Measurements from ENCODE around the gene SLC25A42.

DNA sequence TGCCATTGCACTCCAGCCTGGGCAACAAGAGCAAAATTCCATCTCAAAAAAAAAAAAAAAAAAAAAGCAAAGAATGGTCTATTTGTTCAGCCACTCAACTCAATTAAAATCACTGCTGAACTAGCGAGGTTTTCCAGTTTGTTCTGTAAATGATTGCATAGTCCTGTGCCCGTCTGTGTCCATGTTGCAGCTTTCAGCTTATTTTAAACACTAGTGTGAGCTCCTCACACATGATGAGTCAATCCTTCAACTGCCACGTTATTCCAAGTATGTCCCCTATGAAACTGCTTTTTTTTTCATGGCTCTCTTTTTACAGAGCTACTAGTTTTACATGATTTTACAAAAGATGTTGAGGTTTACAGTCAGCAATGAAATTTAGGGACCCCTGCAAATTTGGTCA lies 42.7 kb upstream of the SLC25A42 start:
- TF ChIP-seq, protein P1, sequence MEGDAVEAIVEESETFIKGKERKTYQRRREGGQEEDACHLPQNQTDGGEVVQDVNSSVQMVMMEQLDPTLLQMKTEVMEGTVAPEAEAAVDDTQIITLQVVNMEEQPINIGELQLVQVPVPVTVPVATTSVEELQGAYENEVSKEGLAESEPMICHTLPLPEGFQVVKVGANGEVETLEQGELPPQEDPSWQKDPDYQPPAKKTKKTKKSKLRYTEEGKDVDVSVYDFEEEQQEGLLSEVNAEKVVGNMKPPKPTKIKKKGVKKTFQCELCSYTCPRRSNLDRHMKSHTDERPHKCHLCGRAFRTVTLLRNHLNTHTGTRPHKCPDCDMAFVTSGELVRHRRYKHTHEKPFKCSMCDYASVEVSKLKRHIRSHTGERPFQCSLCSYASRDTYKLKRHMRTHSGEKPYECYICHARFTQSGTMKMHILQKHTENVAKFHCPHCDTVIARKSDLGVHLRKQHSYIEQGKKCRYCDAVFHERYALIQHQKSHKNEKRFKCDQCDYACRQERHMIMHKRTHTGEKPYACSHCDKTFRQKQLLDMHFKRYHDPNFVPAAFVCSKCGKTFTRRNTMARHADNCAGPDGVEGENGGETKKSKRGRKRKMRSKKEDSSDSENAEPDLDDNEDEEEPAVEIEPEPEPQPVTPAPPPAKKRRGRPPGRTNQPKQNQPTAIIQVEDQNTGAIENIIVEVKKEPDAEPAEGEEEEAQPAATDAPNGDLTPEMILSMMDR (IDR thresholded peaks at IDR 0.05) = no peak
- TF ChIP-seq POLR2A (IDR thresholded peaks at IDR 0.05) = no peak
